Adrenal gland (tissue), 5 donors: Measurements from ENCODE around the gene TGFB2.

Source experiments
- CTCF ChIP-seq, 6 experiments: fragments of 450-650 bp in 4 of 6; fragments of 200-600 bp in 2 of 6; sonication (generic) in 1 of 6; IDR thresholded peaks; 1 replicate in 5 of 6; 2 replicates in 1 of 6; pipeline versions ENCODE4 v1.5.1 to v1.8.0; 2016 to 2021; ENCODE audit warnings: antibody characterized with exemption in 6 of 6, mild to moderate bottlenecking in 2 of 6, moderate library complexity in 1 of 6
- POLR2A ChIP-seq, 2 donors: fragments of 450-650 bp; IDR thresholded peaks; one replicate each; pipeline ENCODE4 v1.6.1; 2017; ENCODE audit warnings: antibody characterized with exemption in 2 of 2, mild to moderate bottlenecking in 2 of 2, moderate library complexity in 1 of 2
- donor health status: DM: no; HTN: no; CAD: no.

- TF ChIP-seq CTCF (IDR thresholded peaks at IDR 0.05), result no peak
- TF ChIP-seq POLR2A (IDR thresholded peaks at IDR 0.05), result no peak
These were observed 64.9 kb downstream of the TGFB2 start for GRCh38 chr1:218409946-218410510.
